GM23338 (cell line): ENCODE data around the gene EPB41L4A. TPM values are rescaled to one million over a fixed set of nuclear protein-coding genes. Genes with fewer than 3 reads are reported as not detected.

Source experiments
- ATAC-seq: fragments of 200-7000 bp; cut with Tn5 transposase; 3 replicates; pipeline ENCODE4 v1.9.1; 2020
- DNase-seq: peaks from one replicate; pipeline ENCODE4 v3.0.0-alpha.2; 2015; ENCODE audit warnings: low spot score
- H2AFZ ChIP-seq: fragments of 200-600 bp; sonication (generic); 2 replicates; pipeline ENCODE4 v1.8.0; 2016; ENCODE audit warnings: antibody characterized with exemption, mild to moderate bottlenecking, moderate library complexity
- H3F3A ChIP-seq: fragments of 200-600 bp; sonication (generic); replicated peaks from 2 replicates; pipeline ENCODE4 v1.8.0; 2017; ENCODE audit warnings: antibody characterized with exemption, mixed run types, low read depth
- H3K27ac ChIP-seq: fragments of 200-600 bp; sonication (generic); 2 replicates; pipeline ENCODE4 v1.6.1; 2016; ENCODE audit warnings: low read depth
- H3K27me3 ChIP-seq: fragments of 200-600 bp; sonication (generic); 2 replicates; pipeline ENCODE4 v1.8.0; 2016; ENCODE audit warnings: mild to moderate bottlenecking, mixed run types, moderate library complexity; ENCODE audit not compliant: insufficient read depth
- H3K36me3 ChIP-seq: fragments of 200-600 bp; sonication (generic); 2 replicates; pipeline ENCODE4 v1.8.0; 2016; ENCODE audit warnings: mild to moderate bottlenecking; ENCODE audit not compliant: insufficient read depth
- H3K4me1 ChIP-seq: fragments of 200-600 bp; sonication (generic); 2 replicates; pipeline ENCODE4 v1.8.0; 2016; ENCODE audit warnings: mild to moderate bottlenecking, moderate library complexity; ENCODE audit not compliant: insufficient read depth
- H3K4me2 ChIP-seq: fragments of 200-600 bp; sonication (generic); 2 replicates; pipeline ENCODE4 v1.7.1; 2017; ENCODE audit warnings: mixed run types
- H3K4me3 ChIP-seq: fragments of 200-600 bp; sonication (generic); 2 replicates; pipeline ENCODE4 v1.6.1; 2016; ENCODE audit warnings: mixed run types
- H3K79me2 ChIP-seq: fragments of 200-600 bp; sonication (generic); replicated peaks from 2 replicates; pipeline ENCODE4 v1.8.0; 2017; ENCODE audit warnings: mild to moderate bottlenecking; ENCODE audit not compliant: insufficient read depth
- H3K9me2 ChIP-seq: fragments of 200-600 bp; sonication (generic); 2 replicates; pipeline ENCODE4 v1.8.0; 2017; ENCODE audit not compliant: insufficient read depth
- H4K20me1 ChIP-seq: fragments of 200-600 bp; sonication (generic); replicated peaks from 2 replicates; pipeline ENCODE4 v1.8.0; 2017; ENCODE audit warnings: mild to moderate bottlenecking; ENCODE audit not compliant: insufficient read depth
- H3K27ac Mint-ChIP-seq: 2 replicates; pipeline ENCODE4 v1.8.0; 2020; ENCODE audit warnings: inconsistent platforms, mild to moderate bottlenecking, moderate library complexity, mixed read lengths
- H3K27me3 Mint-ChIP-seq: 3 replicates; pipeline ENCODE4 v1.8.0; 2022; ENCODE audit warnings: low read depth, mild to moderate bottlenecking, moderate library complexity, mixed read lengths, inconsistent platforms; ENCODE audit not compliant: insufficient read depth, poor library complexity
- H3K36me3 Mint-ChIP-seq: 3 replicates; pipeline ENCODE4 v1.8.0; 2021; ENCODE audit warnings: low read depth, mild to moderate bottlenecking, inconsistent platforms, moderate library complexity, mixed read lengths
- H3K4me1 Mint-ChIP-seq: 3 replicates; pipeline ENCODE4 v1.8.0; 2020; ENCODE audit warnings: mild to moderate bottlenecking, inconsistent platforms, mixed read lengths
- H3K4me3 Mint-ChIP-seq: 3 replicates; pipeline ENCODE4 v1.8.0; 2021; ENCODE audit warnings: moderate library complexity, mild to moderate bottlenecking, inconsistent platforms, mixed read lengths
- H3K9me3 Mint-ChIP-seq: 3 replicates; pipeline ENCODE4 v1.8.0; 2020; ENCODE audit warnings: moderate library complexity, mild to moderate bottlenecking, inconsistent platforms, mixed read lengths
- CREB1 ChIP-seq: fragments of 250-450 bp; sonication (Bioruptor Pico); IDR thresholded peaks from 2 replicates; pipeline ENCODE4 v1.5.0; 2020; ENCODE audit warnings: low read depth, mild to moderate bottlenecking, moderate library complexity
- CTCF ChIP-seq, 2 experiments: fragments of 200-600 bp in 1 of 2; sonication (generic) in 1 of 2; conservative IDR thresholded peaks; 2 replicates each; pipeline versions ENCODE4 v1.5.1 to v1.6.1; 2016 to 2017; ENCODE audit warnings: antibody characterized with exemption in 2 of 2, low read depth in 2 of 2, mild to moderate bottlenecking in 2 of 2, moderate library complexity in 1 of 2
- ETS1 ChIP-seq: IDR thresholded peaks from 2 replicates; pipeline ENCODE4 v1.6.1; 2016; ENCODE audit warnings: antibody characterized with exemption
- EZH2 ChIP-seq: fragments of 200-600 bp; sonication (generic); IDR thresholded peaks from one replicate; pipeline ENCODE4 v1.8.0; 2017; ENCODE audit warnings: antibody characterized with exemption, mild to moderate bottlenecking, low read depth; ENCODE audit not compliant: unreplicated experiment
- EZH2phosphoT487 ChIP-seq: fragments of 200-600 bp; sonication (generic); IDR thresholded peaks from one replicate; pipeline ENCODE4 v1.8.1; 2018; ENCODE audit warnings: antibody characterized with exemption; ENCODE audit not compliant: unreplicated experiment
- JUNB ChIP-seq: IDR thresholded peaks from one replicate; pipeline ENCODE4 v1.6.1; 2016; ENCODE audit warnings: antibody characterized with exemption; ENCODE audit not compliant: unreplicated experiment
- NANOG ChIP-seq: IDR thresholded peaks from 2 replicates; pipeline ENCODE4 v1.6.1; 2016; ENCODE audit warnings: antibody characterized with exemption, borderline replicate concordance
- POLR2AphosphoS5 ChIP-seq: IDR thresholded peaks from 2 replicates; pipeline ENCODE4 v1.6.1; 2016; ENCODE audit warnings: antibody characterized with exemption, low read depth
- REST ChIP-seq: IDR thresholded peaks from one replicate; pipeline ENCODE4 v1.6.1; 2018; ENCODE audit warnings: antibody characterized with exemption; ENCODE audit not compliant: unreplicated experiment
- STAT1 ChIP-seq: IDR thresholded peaks from one replicate; pipeline ENCODE4 v1.6.1; 2016; ENCODE audit warnings: antibody characterized with exemption; ENCODE audit not compliant: unreplicated experiment
- ZNF114 ChIP-seq: fragments of 250-450 bp; sonication (Bioruptor Pico); IDR thresholded peaks from 2 replicates; pipeline ENCODE4 v1.5.0; 2020; ENCODE audit warnings: mild to moderate bottlenecking, moderate library complexity
- ZNF331 ChIP-seq: fragments of 250-450 bp; sonication (Bioruptor Pico); IDR thresholded peaks from 2 replicates; pipeline ENCODE4 v1.5.0; 2020; ENCODE audit warnings: low read depth, mild to moderate bottlenecking, moderate library complexity
- polyA plus RNA-seq: library from polyadenylated mRNA; unstranded; fragments of >200 nt; fragmentation: Nextera tagmentation; extraction: Ambion mirVana; gene quantifications from 2 replicates; pipeline ENCODE4 v1.2.1, GENCODE V29; 2016
- total RNA-seq: library from RNA; depleted of rRNA; stranded (reverse); fragments of >200 nt; shearing (Covaris generic); gene quantifications from 2 replicates; pipeline ENCODE4 v1.2.3, GENCODE V29; 2014
- TF ChIP-seq, protein P1 (sequence below): fragments of 250-450 bp; sonication (Bioruptor Pico); IDR thresholded peaks from 2 replicates; pipeline ENCODE4 v1.5.0; 2020; ENCODE audit warnings: mild to moderate bottlenecking, moderate library complexity

EPB41L4A gene
- total and polyA plus RNA-seq, 2 experiments from 2014 or later, result 5.7 to 6.0 TPM

GRCh38 chr5:112149727-112150126 is 269.4 kb downstream of the EPB41L4A start:
- Mint-ChIP-seq H3K4me1 (no peaks in the 10 kb centered on the region), H3K27ac (no peak overlapping the region), H3K27me3 (peaks cover 4% of the 10 kb centered on the region), H3K9me3 (peaks cover 7% of the 10 kb centered on the region; the same call in 2 of the 3 replicates), H3K4me3 (no peak overlapping the region), H3K36me3 (peaks cover 5% of the 10 kb centered on the region; the same call in 2 of the 3 replicates)
- Histone ChIP-seq H3K27ac (no peak overlapping the region), H3K4me3 (no peak overlapping the region), H4K20me1 (no peaks in the 10 kb centered on the region), H3K4me1 (no peaks in the 10 kb centered on the region), H3K9me2 (no peaks in the 10 kb centered on the region), H3F3A (no peaks in the 10 kb centered on the region), H3K36me3 (no peaks in the 10 kb centered on the region), H2AFZ (no peak overlapping the region), H3K79me2 (no peaks in the 10 kb centered on the region), H3K4me2 (no peak overlapping the region), H3K27me3 (no peaks in the 10 kb centered on the region)
- DNase-seq (no peak), ATAC-seq (no peak)
- no peak for TF ChIP-seq ZNF331 (CRISPR knock-in tag)
- no peak for TF ChIP-seq EZH2phosphoT487
- TF ChIP-seq POLR2AphosphoS5, result no peak
- TF ChIP-seq ZNF114 (CRISPR knock-in tag), result no peak
- TF ChIP-seq, protein P1, sequence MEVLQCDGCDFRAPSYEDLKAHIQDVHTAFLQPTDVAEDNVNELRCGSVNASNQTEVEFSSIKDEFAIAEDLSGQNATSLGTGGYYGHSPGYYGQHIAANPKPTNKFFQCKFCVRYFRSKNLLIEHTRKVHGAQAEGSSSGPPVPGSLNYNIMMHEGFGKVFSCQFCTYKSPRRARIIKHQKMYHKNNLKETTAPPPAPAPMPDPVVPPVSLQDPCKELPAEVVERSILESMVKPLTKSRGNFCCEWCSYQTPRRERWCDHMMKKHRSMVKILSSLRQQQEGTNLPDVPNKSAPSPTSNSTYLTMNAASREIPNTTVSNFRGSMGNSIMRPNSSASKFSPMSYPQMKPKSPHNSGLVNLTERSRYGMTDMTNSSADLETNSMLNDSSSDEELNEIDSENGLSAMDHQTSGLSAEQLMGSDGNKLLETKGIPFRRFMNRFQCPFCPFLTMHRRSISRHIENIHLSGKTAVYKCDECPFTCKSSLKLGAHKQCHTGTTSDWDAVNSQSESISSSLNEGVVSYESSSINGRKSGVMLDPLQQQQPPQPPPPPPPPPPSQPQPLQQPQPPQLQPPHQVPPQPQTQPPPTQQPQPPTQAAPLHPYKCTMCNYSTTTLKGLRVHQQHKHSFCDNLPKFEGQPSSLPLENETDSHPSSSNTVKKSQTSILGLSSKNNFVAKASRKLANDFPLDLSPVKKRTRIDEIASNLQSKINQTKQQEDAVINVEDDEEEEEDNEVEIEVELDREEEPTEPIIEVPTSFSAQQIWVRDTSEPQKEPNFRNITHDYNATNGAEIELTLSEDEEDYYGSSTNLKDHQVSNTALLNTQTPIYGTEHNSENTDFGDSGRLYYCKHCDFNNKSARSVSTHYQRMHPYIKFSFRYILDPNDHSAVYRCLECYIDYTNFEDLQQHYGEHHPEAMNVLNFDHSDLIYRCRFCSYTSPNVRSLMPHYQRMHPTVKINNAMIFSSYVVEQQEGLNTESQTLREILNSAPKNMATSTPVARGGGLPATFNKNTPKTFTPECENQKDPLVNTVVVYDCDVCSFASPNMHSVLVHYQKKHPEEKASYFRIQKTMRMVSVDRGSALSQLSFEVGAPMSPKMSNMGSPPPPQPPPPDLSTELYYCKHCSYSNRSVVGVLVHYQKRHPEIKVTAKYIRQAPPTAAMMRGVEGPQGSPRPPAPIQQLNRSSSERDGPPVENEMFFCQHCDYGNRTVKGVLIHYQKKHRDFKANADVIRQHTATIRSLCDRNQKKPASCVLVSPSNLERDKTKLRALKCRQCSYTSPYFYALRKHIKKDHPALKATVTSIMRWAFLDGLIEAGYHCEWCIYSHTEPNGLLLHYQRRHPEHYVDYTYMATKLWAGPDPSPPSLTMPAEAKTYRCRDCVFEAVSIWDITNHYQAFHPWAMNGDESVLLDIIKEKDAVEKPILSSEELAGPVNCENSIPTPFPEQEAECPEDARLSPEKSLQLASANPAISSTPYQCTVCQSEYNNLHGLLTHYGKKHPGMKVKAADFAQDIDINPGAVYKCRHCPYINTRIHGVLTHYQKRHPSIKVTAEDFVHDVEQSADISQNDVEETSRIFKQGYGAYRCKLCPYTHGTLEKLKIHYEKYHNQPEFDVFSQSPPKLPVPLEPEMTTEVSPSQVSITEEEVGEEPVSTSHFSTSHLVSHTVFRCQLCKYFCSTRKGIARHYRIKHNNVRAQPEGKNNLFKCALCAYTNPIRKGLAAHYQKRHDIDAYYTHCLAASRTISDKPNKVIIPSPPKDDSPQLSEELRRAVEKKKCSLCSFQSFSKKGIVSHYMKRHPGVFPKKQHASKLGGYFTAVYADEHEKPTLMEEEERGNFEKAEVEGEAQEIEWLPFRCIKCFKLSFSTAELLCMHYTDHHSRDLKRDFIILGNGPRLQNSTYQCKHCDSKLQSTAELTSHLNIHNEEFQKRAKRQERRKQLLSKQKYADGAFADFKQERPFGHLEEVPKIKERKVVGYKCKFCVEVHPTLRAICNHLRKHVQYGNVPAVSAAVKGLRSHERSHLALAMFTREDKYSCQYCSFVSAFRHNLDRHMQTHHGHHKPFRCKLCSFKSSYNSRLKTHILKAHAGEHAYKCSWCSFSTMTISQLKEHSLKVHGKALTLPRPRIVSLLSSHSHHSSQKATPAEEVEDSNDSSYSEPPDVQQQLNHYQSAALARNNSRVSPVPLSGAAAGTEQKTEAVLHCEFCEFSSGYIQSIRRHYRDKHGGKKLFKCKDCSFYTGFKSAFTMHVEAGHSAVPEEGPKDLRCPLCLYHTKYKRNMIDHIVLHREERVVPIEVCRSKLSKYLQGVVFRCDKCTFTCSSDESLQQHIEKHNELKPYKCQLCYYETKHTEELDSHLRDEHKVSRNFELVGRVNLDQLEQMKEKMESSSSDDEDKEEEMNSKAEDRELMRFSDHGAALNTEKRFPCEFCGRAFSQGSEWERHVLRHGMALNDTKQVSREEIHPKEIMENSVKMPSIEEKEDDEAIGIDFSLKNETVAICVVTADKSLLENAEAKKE (CRISPR knock-in tag), result no peak
- TF ChIP-seq ETS1, result no peak
- no peak for TF ChIP-seq CREB1 (CRISPR knock-in tag)
- TF ChIP-seq REST, result no peak
- TF ChIP-seq CTCF (conservative IDR thresholded peaks at IDR 0.05; ENCODE audit: low read depth in 2 of 2), result no peak
- no peak for TF ChIP-seq STAT1
- no peak for TF ChIP-seq NANOG
- no peak for TF ChIP-seq JUNB
- no peak for TF ChIP-seq EZH2
